Peyer's patch (tissue), 4 donors: ENCODE measurements around the gene TLCD3A. TPM values are rescaled to one million over a fixed set of nuclear protein-coding genes. Genes with fewer than 3 reads are reported as not detected.

ENCODE experiments used
- DNase-seq, 3 donors: peaks; one replicate each; pipeline ENCODE4 v3.0.0-alpha.2; 2017 to 2019
- H3K27ac ChIP-seq, 4 donors: fragments of 200-600 bp; sonication (generic); one replicate each; pipeline ENCODE4 v1.5.1; 2016 to 2019
- H3K27me3 ChIP-seq, 2 donors: fragments of 200-600 bp; sonication (generic); one replicate each; pipeline ENCODE4 v1.5.1; 2019
- H3K36me3 ChIP-seq, 3 donors: fragments of 200-600 bp; sonication (generic); one replicate each; pipeline ENCODE4 v1.5.1; 2016 to 2019
- H3K4me1 ChIP-seq, 4 donors: fragments of 200-600 bp; sonication (generic); one replicate each; pipeline ENCODE4 v1.5.1; 2016 to 2019
- H3K4me3 ChIP-seq, 4 donors: fragments of 200-600 bp; sonication (generic); 1 replicate in 3 of 4; 2 replicates in 1 of 4; pipeline ENCODE4 v1.5.1; 2016 to 2019; ENCODE audit warnings: mild to moderate bottlenecking in 1 of 4
- H3K9me3 ChIP-seq, 4 donors: fragments of 200-600 bp; sonication (generic); one replicate each; pipeline ENCODE4 v1.5.1; 2016 to 2019; ENCODE audit warnings: mild to moderate bottlenecking in 1 of 4
- POLR2A ChIP-seq, 2 donors: fragments of 450-650 bp; IDR thresholded peaks; one replicate each; pipeline ENCODE4 v1.5.1; 2017; ENCODE audit warnings: antibody characterized with exemption in 2 of 2, mild to moderate bottlenecking in 2 of 2, moderate library complexity in 2 of 2
- total RNA-seq, 4 donors: library from RNA; depleted of rRNA; stranded (reverse); fragments of >200 nt; gene quantifications; one replicate each; pipeline ENCODE4 v1.1.0, GENCODE V29; 2016
- TF ChIP-seq, protein P1 (sequence below), 6 experiments: fragments of 450-650 bp in 4 of 6; fragments of 200-600 bp in 2 of 6; sonication (generic) in 1 of 6; IDR thresholded peaks; one replicate each; pipeline ENCODE4 v1.5.1; 2017 to 2019; ENCODE audit warnings: antibody characterized with exemption in 6 of 6, mild to moderate bottlenecking in 3 of 6, moderate library complexity in 1 of 6

TLCD3A gene
- total RNA-seq, 4 donors from 2014 or later: 7.4 to 32.0 (median 9.4) TPM

DNA sequence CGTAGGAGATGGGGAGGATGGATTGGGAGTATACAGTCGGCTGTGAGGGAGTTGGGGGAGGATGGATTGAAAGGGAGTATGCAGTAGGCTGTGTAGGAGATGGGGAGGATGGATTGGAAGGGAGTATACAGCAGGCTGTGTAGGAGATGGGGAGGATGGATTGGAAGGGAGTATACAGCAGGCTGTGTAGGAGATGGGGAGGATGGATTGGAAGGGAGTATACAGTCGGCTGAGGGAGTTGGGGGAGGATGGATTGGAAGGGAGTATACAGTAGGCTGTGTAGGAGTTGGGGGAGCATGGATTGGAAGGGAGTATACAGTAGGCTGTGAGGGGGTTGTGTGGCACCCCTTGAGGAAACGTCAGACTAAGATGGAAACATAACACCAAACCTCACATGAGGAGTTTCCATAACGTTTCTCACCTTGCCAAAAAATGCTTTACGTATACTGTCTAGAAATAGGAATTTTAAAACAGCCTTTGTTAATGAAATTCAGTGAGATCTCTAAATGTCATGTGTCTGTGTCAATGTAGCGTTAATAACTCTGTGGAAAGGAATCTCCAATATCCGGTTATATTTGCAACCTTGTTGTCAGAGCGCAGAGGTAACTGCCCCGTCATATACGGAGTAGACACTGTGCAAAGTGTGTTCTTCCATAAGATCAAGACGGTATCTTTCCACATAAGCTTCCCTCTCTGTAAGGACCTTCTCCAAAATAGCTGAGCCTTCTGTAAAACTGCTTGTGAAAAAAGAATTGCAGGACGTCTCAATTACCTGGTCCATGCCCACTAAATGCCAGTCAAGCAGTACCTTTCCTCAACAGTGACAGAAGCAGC lies 11.5 kb upstream of the TLCD3A start:
- Histone ChIP-seq H3K27ac (no peak overlapping the region), H3K4me1 (no peaks in the 10 kb centered on the region), H3K4me3 (no peak overlapping the region), H3K9me3 (no peaks in the 10 kb centered on the region), H3K27me3 (no peaks in the 10 kb centered on the region), H3K36me3 (no peaks in the 10 kb centered on the region)
- no peak for DNase-seq
- TF ChIP-seq, protein P1, sequence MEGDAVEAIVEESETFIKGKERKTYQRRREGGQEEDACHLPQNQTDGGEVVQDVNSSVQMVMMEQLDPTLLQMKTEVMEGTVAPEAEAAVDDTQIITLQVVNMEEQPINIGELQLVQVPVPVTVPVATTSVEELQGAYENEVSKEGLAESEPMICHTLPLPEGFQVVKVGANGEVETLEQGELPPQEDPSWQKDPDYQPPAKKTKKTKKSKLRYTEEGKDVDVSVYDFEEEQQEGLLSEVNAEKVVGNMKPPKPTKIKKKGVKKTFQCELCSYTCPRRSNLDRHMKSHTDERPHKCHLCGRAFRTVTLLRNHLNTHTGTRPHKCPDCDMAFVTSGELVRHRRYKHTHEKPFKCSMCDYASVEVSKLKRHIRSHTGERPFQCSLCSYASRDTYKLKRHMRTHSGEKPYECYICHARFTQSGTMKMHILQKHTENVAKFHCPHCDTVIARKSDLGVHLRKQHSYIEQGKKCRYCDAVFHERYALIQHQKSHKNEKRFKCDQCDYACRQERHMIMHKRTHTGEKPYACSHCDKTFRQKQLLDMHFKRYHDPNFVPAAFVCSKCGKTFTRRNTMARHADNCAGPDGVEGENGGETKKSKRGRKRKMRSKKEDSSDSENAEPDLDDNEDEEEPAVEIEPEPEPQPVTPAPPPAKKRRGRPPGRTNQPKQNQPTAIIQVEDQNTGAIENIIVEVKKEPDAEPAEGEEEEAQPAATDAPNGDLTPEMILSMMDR (IDR thresholded peaks at IDR 0.05): no peak
- no peak for TF ChIP-seq POLR2A (IDR thresholded peaks at IDR 0.05)

DNA sequence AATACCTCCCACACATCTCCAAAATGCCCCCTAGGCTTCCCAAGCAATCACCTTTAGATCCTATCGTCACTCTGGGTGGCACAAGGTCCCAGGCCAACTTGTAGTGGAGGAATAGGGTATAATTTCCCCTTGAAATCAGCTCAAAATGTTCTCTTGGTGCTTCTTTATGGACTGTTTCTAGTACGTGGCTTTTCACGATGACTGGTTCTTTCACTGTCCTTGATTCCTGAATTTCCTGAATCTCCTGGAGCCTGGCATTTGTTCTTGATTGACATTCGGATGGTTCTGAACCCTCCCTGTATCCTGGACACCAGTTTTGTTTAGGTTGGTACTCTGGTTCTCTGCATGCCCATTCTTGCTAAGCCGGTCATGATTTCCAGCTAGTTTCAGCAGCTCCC lies 10.9 kb upstream of the TLCD3A start:
- Histone ChIP-seq H3K4me3 (no peak overlapping the region), H3K4me1 (no peaks in the 10 kb centered on the region), H3K27me3 (no peaks in the 10 kb centered on the region), H3K27ac (no peak overlapping the region), H3K36me3 (no peaks in the 10 kb centered on the region), H3K9me3 (no peaks in the 10 kb centered on the region)
- DNase-seq: no peak
- no peak for TF ChIP-seq POLR2A (IDR thresholded peaks at IDR 0.05)
- TF ChIP-seq, protein P1 (IDR thresholded peaks at IDR 0.05): no peak

GRCh38 chr17:725084-725483 lies 7.3 kb upstream of the TLCD3A start:
- no peak overlapping the region for H3K4me3 ChIP-seq
- H3K36me3 ChIP-seq: no peaks in the 10 kb centered on the region
- no peak overlapping the region for H3K27ac ChIP-seq

DNA sequence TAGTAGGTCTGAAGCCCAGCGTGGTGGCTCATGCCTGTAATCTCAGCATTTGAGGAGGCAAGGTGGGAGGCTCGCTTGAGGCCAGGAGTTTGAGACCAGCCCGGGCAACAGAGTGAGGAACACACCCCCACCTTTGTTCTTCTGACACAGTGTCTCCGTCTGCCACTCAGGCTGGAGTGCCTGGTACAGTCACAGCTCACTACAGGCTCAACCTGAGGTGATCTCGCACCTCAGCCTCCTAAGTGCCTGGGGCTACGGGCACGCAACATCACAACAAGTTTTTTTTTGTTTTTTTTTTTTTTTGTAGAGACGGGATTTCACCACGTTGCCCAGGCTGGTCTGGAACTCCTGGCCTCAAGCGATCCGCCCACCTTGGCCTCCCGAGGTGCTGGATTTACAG lies 6.7 kb upstream of the TLCD3A start:
- Histone ChIP-seq H3K4me1 (peaks cover 0 to under 1% (median 0%) of the 10 kb centered on the region in 4 donors), H3K27ac (no peak overlapping the region), H3K9me3 (no peaks in the 10 kb centered on the region), H3K27me3 (no peaks in the 10 kb centered on the region), H3K4me3 (no peak overlapping the region), H3K36me3 (no peaks in the 10 kb centered on the region)
- no peak for TF ChIP-seq POLR2A (IDR thresholded peaks at IDR 0.05)
- TF ChIP-seq, protein P1 (IDR thresholded peaks at IDR 0.05): no peak
- no peak for DNase-seq

More at GRCh38 chr17:725084-725483, 7.3 kb upstream of the TLCD3A start:
- no peaks in the 10 kb centered on the region for H3K4me1 ChIP-seq
- H3K9me3 ChIP-seq: no peaks in the 10 kb centered on the region
- no peaks in the 10 kb centered on the region for H3K27me3 ChIP-seq
- TF ChIP-seq, protein P1 (IDR thresholded peaks at IDR 0.05): no peak
- no peak for TF ChIP-seq POLR2A (IDR thresholded peaks at IDR 0.05)
- no peak for DNase-seq

- DNase-seq: no peak
- H3K4me3 ChIP-seq: no peak overlapping the region
- H3K4me1 ChIP-seq: peaks cover 0 to 7% (median 0%) of the 10 kb centered on the region in 4 donors
- H3K36me3 ChIP-seq: no peaks in the 10 kb centered on the region
- no peaks in the 10 kb centered on the region for H3K9me3 ChIP-seq
- no peak for TF ChIP-seq POLR2A (IDR thresholded peaks at IDR 0.05)
- TF ChIP-seq, protein P1 (IDR thresholded peaks at IDR 0.05): no peak
- no peak overlapping the region for H3K27ac ChIP-seq
- no peaks in the 10 kb centered on the region for H3K27me3 ChIP-seq
Observed at GRCh38 chr17:726271-726919, 6.0 kb upstream of the TLCD3A start.
